ENCODE measurements around the gene SERPINB11. TPM values are rescaled to one million over a fixed set of nuclear protein-coding genes. Genes with fewer than 3 reads are reported as not detected.
"Not testable (repeated sequence)": the region's sequence is repeated elsewhere in the genome, so short reads cannot be mapped to it uniquely, and the experiment has no call there.

Gene SERPINB11, protein sequence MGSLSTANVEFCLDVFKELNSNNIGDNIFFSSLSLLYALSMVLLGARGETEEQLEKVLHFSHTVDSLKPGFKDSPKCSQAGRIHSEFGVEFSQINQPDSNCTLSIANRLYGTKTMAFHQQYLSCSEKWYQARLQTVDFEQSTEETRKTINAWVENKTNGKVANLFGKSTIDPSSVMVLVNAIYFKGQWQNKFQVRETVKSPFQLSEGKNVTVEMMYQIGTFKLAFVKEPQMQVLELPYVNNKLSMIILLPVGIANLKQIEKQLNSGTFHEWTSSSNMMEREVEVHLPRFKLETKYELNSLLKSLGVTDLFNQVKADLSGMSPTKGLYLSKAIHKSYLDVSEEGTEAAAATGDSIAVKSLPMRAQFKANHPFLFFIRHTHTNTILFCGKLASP
- total RNA-seq: not detected

- H3K27me3 ChIP-seq: no peaks in the 10 kb centered on the region
- no peaks in the 10 kb centered on the region for H3K4me1 ChIP-seq
- 84 to 85% methylated on average over 2 of the region's 2 CpGs for WGBS, 2 donors (ENCODE audit: low coverage in 1 of 2)
- H3K36me3 ChIP-seq: no peaks in the 10 kb centered on the region
- no peak within 1 kb of the TSS for H3K4me3 ChIP-seq
- no peak for ATAC-seq
- H3K9me3 ChIP-seq: no peaks in the 10 kb centered on the region
- no peak within 1 kb of the TSS for H3K27ac ChIP-seq
- TF ChIP-seq POLR2A (IDR thresholded peaks at IDR 0.05) (no peak), CTCF (IDR thresholded peaks at IDR 0.05) (no peak)
Measured at GRCh38 chr18:63702660-63703059, at the start of gene SERPINB11. TSS of gene SERPINB11 (plus strand) at chr18:63702960. CDS start at chr18:63710194, 7,234 bp downstream.

DNA sequence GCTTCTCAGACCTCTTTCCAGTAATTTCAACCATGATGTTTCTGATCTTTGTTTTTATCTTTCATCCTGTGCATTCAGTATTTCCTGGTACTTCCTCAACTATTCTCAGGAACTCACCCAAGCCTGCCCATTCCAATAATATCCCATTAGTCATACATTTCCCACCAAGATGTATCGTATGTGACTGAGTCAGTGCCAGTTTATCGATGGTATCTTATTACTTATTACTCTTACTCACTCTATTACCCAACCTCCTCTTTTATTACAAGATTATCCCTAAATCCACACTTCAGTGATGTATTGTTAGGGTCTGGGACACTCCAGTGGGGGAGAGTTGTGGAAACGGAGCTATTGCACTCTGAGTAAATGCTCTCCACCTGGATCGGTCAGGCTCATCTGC is 43.8 kb upstream of the SERPINB11 start:
- WGBS, 2 donors (ENCODE audit: low coverage in 1 of 2): 87% methylated on average over 3 to 4 of the region's 4 CpGs
- not testable (repeated sequence) for ATAC-seq, H3K27me3 ChIP-seq, H3K9me3 ChIP-seq, H3K36me3 ChIP-seq, H3K27ac ChIP-seq, H3K4me3 ChIP-seq, H3K4me1 ChIP-seq

DNA sequence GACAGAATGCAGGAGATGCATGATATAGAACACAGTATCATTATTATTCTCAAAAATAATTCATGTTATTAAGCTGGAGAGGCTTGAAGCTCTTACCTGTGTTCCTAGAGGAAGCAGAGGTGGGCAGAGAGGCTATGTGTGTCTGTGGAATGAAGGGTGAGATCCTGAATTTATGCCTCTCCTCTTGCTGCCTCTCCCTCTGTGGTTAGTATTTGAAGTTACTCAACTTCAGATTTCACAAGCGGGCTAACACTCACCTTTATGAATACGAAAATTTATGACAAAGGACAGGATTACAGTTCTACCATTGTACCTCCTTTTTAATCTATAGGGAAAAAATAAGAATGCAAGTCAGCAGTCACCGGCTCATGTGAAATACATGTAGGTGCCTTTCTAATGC is 41.0 kb upstream of the SERPINB11 start, which contains the start of gene SERPINB3:
Gene SERPINB3 (minus strand): TSS at position 144 of the 400 bp plus-strand sequence. CDS start 677 bp downstream, outside the sequence.
- ATAC-seq, H3K4me1 ChIP-seq, H3K4me3 ChIP-seq, H3K27me3 ChIP-seq, H3K36me3 ChIP-seq, H3K9me3 ChIP-seq, H3K27ac ChIP-seq: not testable (repeated sequence)
- WGBS, 2 donors (ENCODE audit: low coverage in 1 of 2): 69 to 100% methylated on average over 1 to 2 of the region's 3 CpGs

DNA sequence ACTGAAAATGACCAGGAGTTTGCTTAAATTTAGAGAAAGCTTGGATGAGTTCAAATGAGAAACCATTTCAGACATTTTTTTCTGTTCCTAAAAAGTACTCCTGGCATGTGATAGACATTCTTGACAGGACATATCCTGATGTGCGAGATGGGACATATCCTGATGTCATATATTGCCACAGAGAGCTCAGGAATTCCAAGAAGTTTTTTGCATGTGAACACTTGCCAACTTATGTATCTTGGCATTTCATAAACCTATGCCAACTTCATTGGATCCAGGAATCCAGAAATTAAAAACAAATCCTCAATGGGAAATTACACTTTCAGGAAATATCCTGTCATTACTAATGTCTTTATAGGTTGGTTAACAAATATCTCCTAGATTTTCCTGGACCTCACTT is 38.2 kb upstream of the SERPINB11 start:
- ATAC-seq: no peak
- H3K27ac ChIP-seq: no peak overlapping the region
- WGBS, 2 donors (ENCODE audit: low coverage in 1 of 2): 80 to 83% methylated on average over 1 of the region's 1 CpG
- TF ChIP-seq EP300 (IDR thresholded peaks at IDR 0.05) (no peak), CTCF (IDR thresholded peaks at IDR 0.05) (no peak)
- no peaks in the 10 kb centered on the region for H3K9me3 ChIP-seq
- H3K4me3 ChIP-seq: no peak overlapping the region
- H3K36me3 ChIP-seq: no peaks in the 10 kb centered on the region
- H3K27me3 ChIP-seq: no peaks in the 10 kb centered on the region
- H3K4me1 ChIP-seq: no peaks in the 10 kb centered on the region

- Histone ChIP-seq H3K27me3 (no peaks in the 10 kb centered on the region), H3K9me3 (no peaks in the 10 kb centered on the region), H3K4me3 (no peak overlapping the region), H3K36me3 (no peaks in the 10 kb centered on the region), H3K27ac (no peak overlapping the region), H3K4me1 (no peaks in the 10 kb centered on the region)
- no peak for TF ChIP-seq EP300 (IDR thresholded peaks at IDR 0.05)
- ATAC-seq: no peak
- WGBS, 2 donors (ENCODE audit: low coverage in 1 of 2): 30 to 40% methylated on average over 5 of the region's 5 CpGs
Measured at GRCh38 chr18:63676526-63677323, 26.0 kb upstream of the SERPINB11 start.

- ATAC-seq: no peak
- TF ChIP-seq CTCF (IDR thresholded peaks at IDR 0.05): no peak
- TF ChIP-seq EP300 (IDR thresholded peaks at IDR 0.05): no peak
- TF ChIP-seq POLR2A (IDR thresholded peaks at IDR 0.05): no peak
- TF ChIP-seq POLR2AphosphoS5 (IDR thresholded peaks at IDR 0.05): no peak
- Histone ChIP-seq H3K36me3 (no peaks in the 10 kb centered on the region), H3K4me3 (no peak overlapping the region), H3K27me3 (no peaks in the 10 kb centered on the region), H3K4me1 (no peaks in the 10 kb centered on the region), H3K9me3 (no peaks in the 10 kb centered on the region), H3K27ac (no peak overlapping the region)
- WGBS, 2 donors (ENCODE audit: low coverage in 1 of 2): 65 to 67% methylated on average over 5 of the region's 5 CpGs
Measured at GRCh38 chr18:63677500-63678225, 25.1 kb upstream of the SERPINB11 start.
